GM12891 (cell line): ENCODE data around the gene ERICH4.
A peak's percentile ranks its signal among the peaks of the same experiment; 100 is the strongest.

Experiments used
- DNase-seq: peaks from one replicate; pipeline ENCODE4 v3.0.0; 2011; ENCODE audit warnings: low spot score; ENCODE audit not compliant: insufficient read length
- FAIRE-seq: peaks from 2 replicates; lab custom pipeline; 2011; peaks lifted over from hg19 to GRCh38; lab: Jason Lieb, UNC
- PAX5 ChIP-seq: IDR thresholded peaks from 2 replicates; pipeline ENCODE4 v1.6.1; 2011; ENCODE audit warnings: low read length, moderate library complexity, mild to moderate bottlenecking; ENCODE audit not compliant: insufficient read depth, severe bottlenecking
- POLR2A ChIP-seq: IDR thresholded peaks from 2 replicates; pipeline ENCODE4 v1.6.1; 2011; ENCODE audit warnings: low read depth, low read length, control low read depth
- POLR2AphosphoS5 ChIP-seq: IDR thresholded peaks from 2 replicates; pipeline ENCODE4 v1.6.1; 2011; ENCODE audit warnings: low read depth, low read length, control low read depth
- POU2F2 ChIP-seq: IDR thresholded peaks from 2 replicates; pipeline ENCODE4 v1.6.1; 2011; ENCODE audit warnings: low read depth, mild to moderate bottlenecking, control low read depth, low read length, moderate library complexity
- SPI1 ChIP-seq: IDR thresholded peaks from 2 replicates; pipeline ENCODE4 v1.6.1; 2011; ENCODE audit warnings: low read depth, low read length, control low read depth
- TAF1 ChIP-seq: IDR thresholded peaks from 2 replicates; pipeline ENCODE4 v1.6.1; 2011; ENCODE audit warnings: low read depth, low read length, control low read depth

ERICH4 gene

GRCh38 chr19:41424335-41425173 is 18.4 kb upstream of the ERICH4 start:
- no peak for FAIRE-seq
- TF ChIP-seq TAF1 = no peak
- no peak for TF ChIP-seq POLR2AphosphoS5
- no peak for TF ChIP-seq POU2F2
- TF ChIP-seq POLR2A = no peak
- no peak for TF ChIP-seq PAX5
- TF ChIP-seq SPI1 = no peak
- no peak for DNase-seq

- no peak for TF ChIP-seq POLR2A
- no peak for TF ChIP-seq POLR2AphosphoS5
- no peak for TF ChIP-seq TAF1
- TF ChIP-seq SPI1 = no peak
- no peak for TF ChIP-seq POU2F2
- TF ChIP-seq PAX5 = no peak
- no peak for DNase-seq
- no peak for FAIRE-seq
These were observed 17.5 kb upstream of the ERICH4 start for GRCh38 chr19:41425174-41426115.

DNA sequence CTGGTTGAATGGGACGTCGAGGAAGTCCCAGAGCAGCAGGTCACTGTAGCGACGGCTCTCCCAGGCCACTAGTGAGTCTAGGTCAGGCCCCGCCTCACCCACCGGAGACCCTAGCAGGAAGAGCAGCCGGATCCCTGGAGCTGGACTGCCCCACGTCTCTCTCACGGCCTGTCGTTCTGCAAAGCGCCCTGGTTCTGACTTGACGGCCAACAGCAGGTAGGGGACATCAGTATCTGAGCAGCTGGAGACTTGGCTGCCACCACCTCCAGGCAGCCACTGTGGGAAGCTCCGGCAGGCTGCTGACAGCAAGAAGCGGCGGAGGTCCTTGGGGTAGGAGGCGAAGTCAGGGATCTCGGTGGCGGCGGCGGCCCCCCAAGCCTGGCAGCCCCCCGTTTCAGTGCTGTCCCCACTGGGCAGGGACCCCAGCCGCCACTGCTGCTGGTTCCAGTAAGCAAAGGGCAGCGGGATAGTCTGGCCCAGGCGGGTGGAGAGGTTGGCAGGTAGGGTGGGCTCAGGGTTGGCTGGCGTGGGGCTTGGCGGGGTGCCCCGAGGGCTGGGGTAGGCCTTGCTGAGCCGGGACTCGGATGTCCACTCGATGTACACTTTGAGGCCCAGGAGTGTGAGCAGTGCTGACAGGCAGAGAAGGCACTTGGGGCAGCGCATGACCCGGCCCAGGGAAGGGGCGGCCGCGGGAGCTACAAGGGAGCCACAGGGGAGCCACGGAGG is 16.7 kb upstream of the ERICH4 start:
- DNase-seq (no peak), FAIRE-seq (no peak)
- TF ChIP-seq POLR2A (no peak), POU2F2 (no peak), TAF1 (no peak), SPI1 (no peak), PAX5 (no peak), POLR2AphosphoS5 (no peak)

DNA sequence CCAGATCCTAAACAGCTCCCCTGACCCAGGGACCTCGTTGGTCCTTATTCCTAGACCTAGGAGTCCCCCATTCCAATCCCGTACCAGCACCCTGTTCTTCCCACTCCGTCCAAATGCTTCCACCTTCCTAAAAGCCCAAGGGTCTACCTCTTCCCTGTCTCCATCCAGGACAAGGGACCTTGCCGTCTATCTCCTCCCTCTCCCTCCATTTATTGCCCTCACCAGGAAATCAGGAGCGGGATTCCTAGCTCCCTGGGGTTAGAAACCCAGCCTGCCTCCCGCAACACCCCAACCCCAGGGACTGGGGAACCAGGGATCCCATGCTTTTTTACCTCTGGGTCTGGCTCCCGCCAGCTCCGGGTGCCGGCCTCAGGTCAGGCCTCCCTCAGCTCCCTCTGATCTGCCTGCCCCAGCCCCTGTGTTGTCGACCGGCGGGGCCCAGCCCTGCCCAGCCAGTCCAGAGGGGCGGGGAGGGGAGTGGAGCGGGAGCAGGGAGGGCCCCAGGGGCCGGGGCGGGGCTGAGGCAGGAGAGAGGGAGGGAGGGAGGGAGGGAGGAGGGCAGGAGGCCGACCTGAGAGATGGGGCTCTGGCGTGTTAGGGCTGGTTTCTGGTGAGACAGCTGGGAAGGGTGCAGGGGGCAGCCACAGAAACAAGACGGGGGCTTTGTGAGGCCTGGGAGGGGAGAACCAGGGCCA is 15.9 kb upstream of the ERICH4 start, which contains the start of gene B3GNT8:
B3GNT8 (minus strand) TSS at position 423 of the 695 bp plus-strand sequence. CDS start 596 bp downstream, outside the sequence.
- TF ChIP-seq POLR2AphosphoS5 (no peak), TAF1 (no peak), PAX5 (no peak), POLR2A (no peak), POU2F2 (no peak), SPI1 (no peak)
- no peak for FAIRE-seq
- DNase-seq = peak; percentile 60

DNA sequence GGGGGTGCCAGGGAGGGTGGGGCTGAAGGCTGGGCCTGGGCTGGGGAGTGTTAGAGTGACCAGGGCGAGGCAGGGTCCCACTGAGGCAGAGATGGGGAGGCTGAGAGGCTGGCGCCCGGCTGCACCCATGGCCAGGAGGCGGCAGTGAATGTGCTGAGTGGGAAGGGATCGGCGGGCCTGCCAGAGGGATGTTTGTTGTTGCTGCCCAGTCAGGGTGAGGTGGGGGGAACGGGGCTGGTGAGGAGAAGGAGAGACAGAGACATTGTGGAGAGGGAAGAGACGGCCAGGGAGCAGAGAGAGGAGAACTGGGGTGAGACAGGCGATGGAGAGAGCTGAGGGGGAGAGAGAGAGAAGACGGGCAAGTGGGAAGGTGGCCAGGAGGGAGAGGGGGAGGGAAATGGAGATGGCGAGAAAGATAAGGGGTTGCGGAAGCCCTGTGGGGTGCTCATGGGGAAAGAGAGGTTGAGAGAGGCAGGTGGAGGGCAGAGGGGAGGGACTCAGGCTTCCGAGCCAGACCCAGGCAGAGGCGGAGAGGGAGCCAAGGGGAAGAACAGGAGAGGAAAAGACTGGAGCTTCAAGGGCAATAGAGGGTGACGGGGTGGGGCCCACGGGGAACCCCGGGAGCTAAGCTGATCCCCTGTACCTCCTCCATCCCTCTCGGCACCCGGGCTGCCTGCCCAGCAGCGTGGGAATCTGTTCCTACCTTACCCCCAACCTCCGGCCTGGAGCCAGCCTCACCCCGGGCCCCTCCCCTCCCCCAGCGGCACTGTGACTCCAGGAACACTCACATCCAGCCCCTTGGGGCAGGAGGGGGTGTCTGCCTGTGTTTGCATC is 15.1 kb upstream of the ERICH4 start:
- FAIRE-seq = no peak
- DNase-seq = no peak
- TF ChIP-seq POLR2AphosphoS5 (peak; percentile 21; the same call in 1 of the 2 replicates), SPI1 (no peak), TAF1 (no peak)

DNA sequence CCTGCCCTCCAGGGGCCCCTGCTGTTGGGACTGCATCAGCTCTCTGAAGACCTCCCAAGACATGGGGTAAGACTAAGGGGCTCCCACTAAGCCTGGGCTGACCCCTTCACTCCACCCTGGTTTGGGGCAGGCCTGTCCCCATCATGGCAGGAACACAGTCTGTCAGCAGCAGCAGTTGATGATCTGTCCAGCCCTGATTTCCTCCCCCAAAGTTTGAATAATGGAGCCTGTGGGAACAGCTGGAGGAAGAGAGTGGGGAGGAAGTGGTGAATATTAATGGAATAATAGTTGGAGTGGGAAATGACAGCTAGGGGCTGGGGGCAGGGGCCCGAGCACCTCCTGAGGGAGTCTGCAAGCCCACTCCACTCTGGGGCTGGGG is 14.5 kb upstream of the ERICH4 start:
- TF ChIP-seq POU2F2 = no peak
- no peak for TF ChIP-seq TAF1
- no peak for TF ChIP-seq SPI1
- TF ChIP-seq POLR2AphosphoS5 = no peak
- no peak for TF ChIP-seq PAX5
- no peak for TF ChIP-seq POLR2A
- no peak for DNase-seq
- FAIRE-seq = no peak

DNA sequence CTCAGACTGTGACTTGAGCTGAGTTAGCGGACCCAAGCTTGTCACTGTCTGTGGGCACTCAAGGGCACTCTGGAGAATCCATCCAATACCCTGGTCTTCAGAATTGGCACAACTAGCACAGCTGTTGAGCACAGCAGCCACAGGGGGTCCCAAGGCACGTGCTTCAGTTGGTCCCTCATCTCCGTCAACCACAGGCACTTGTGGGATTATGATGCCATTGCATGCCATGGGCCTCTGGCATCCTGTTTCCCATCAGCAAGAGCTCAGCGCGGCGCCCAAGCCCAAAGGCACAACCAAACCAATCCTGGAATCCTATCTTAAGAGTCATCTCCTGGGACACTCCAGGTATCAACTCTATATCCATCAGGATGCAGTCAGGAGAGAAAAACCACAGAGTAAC is 12.0 kb upstream of the ERICH4 start:
- no peak for FAIRE-seq
- TF ChIP-seq SPI1 = no peak
- TF ChIP-seq PAX5 = no peak
- TF ChIP-seq TAF1 = no peak
- TF ChIP-seq POU2F2 = no peak
- no peak for TF ChIP-seq POLR2A
- 0 out of 2 replicates have a peak, but pooled peaks have one; percentile 1 for TF ChIP-seq POLR2AphosphoS5

GRCh38 chr19:41431426-41432386 is 11.2 kb upstream of the ERICH4 start:
- no peak for DNase-seq
- peak; percentile 57; the same call in 1 of the 2 replicates for TF ChIP-seq POLR2A
- TF ChIP-seq POLR2AphosphoS5 = 0 out of 2 replicates have a peak, but pooled peaks have one; percentile 11
- no peak for TF ChIP-seq SPI1
- FAIRE-seq = peak; percentile 38

More for the DNA sequence above, 12.0 kb upstream of the ERICH4 start:
- no peak for DNase-seq
